HL-60 (cell line): ENCODE data around the gene WNT3.

Source experiments
- GABPA ChIP-seq: IDR thresholded peaks from 2 replicates; pipeline ENCODE4 v1.6.1; 2012; ENCODE audit warnings: low read depth
- POLR2AphosphoS5 ChIP-seq: IDR thresholded peaks from 2 replicates; pipeline ENCODE4 v1.6.1; 2012; ENCODE audit warnings: low read depth
- REST ChIP-seq: IDR thresholded peaks from 2 replicates; pipeline ENCODE4 v1.6.1; 2012; ENCODE audit warnings: low read depth; ENCODE audit not compliant: insufficient replicate concordance
- TF ChIP-seq, protein P1 (sequence below): IDR thresholded peaks from one replicate; pipeline ENCODE4 v1.5.1; 2011; ENCODE audit warnings: low read length, control low read depth, inconsistent platforms; ENCODE audit not compliant: insufficient read depth

- TF ChIP-seq, protein P1, sequence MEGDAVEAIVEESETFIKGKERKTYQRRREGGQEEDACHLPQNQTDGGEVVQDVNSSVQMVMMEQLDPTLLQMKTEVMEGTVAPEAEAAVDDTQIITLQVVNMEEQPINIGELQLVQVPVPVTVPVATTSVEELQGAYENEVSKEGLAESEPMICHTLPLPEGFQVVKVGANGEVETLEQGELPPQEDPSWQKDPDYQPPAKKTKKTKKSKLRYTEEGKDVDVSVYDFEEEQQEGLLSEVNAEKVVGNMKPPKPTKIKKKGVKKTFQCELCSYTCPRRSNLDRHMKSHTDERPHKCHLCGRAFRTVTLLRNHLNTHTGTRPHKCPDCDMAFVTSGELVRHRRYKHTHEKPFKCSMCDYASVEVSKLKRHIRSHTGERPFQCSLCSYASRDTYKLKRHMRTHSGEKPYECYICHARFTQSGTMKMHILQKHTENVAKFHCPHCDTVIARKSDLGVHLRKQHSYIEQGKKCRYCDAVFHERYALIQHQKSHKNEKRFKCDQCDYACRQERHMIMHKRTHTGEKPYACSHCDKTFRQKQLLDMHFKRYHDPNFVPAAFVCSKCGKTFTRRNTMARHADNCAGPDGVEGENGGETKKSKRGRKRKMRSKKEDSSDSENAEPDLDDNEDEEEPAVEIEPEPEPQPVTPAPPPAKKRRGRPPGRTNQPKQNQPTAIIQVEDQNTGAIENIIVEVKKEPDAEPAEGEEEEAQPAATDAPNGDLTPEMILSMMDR = no peak
- TF ChIP-seq POLR2AphosphoS5 = no peak
- no peak for TF ChIP-seq GABPA
- no peak for TF ChIP-seq REST
Observed at GRCh38 chr17:46800573-46800972, 17.9 kb downstream of the WNT3 start.
